Stomach (tissue), 4 donors: ENCODE data around the gene NKAIN2.

Experiments
- CTCF ChIP-seq, 7 experiments: fragments of 450-650 bp in 4 of 7; fragments of 200-600 bp in 3 of 7; sonication (generic) in 3 of 7; IDR thresholded peaks; one replicate each; pipeline ENCODE4 v1.5.1; 2016 to 2019; ENCODE audit warnings: antibody characterized with exemption in 7 of 7, control low read depth in 2 of 7, mild to moderate bottlenecking in 1 of 7
- EP300 ChIP-seq: sonication (generic); formaldehyde crosslinking; IDR thresholded peaks from one replicate; pipeline ENCODE4 v1.6.1; 2017; ENCODE audit warnings: antibody characterized with exemption
- POLR2A ChIP-seq, 4 donors: fragments of 450-650 bp; IDR thresholded peaks; one replicate each; pipeline ENCODE4 v1.6.1; 2016; ENCODE audit warnings: antibody characterized with exemption in 4 of 4, control low read depth in 2 of 4, mild to moderate bottlenecking in 1 of 4, moderate library complexity in 1 of 4
- POLR2AphosphoS5 ChIP-seq, 3 donors: sonication (generic); formaldehyde crosslinking; IDR thresholded peaks; one replicate each; pipeline ENCODE4 v1.6.1; 2016; ENCODE audit warnings: antibody characterized with exemption in 3 of 3

DNA sequence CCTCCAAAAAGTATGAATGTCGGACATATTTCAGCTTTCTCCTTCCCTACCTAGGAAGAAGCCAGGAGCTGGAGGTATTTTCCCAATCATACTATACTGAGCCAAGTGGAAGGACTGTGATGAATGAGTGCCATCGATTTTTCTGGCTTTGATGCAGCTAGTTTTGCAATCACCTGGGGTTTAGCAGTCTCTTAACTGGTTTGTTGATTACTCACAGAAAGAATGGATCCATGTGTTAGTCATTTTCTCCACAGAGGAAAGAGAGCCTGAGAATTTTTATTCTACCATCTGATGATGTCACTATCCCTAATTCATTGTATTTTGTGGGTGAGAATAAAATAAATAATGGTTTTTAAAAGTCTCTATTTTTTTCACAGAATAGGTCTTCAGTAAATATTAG is 875.7 kb downstream of the NKAIN2 start:
- TF ChIP-seq POLR2AphosphoS5 (IDR thresholded peaks at IDR 0.05), result no peak
- no peak for TF ChIP-seq CTCF (IDR thresholded peaks at IDR 0.05)
- no peak for TF ChIP-seq POLR2A (IDR thresholded peaks at IDR 0.05)
- TF ChIP-seq EP300, result no peak
